Measurements from ENCODE around the gene MPDZ. TPM values are rescaled to one million over a fixed set of nuclear protein-coding genes. Genes with fewer than 3 reads are reported as not detected.

MPDZ gene
- total and polyA plus RNA-seq, 2 of the 13 experiments (the other 11 are each of a cell fraction or from before 2014, with no cell fraction given) = 12.4 to 14.7 TPM

DNA sequence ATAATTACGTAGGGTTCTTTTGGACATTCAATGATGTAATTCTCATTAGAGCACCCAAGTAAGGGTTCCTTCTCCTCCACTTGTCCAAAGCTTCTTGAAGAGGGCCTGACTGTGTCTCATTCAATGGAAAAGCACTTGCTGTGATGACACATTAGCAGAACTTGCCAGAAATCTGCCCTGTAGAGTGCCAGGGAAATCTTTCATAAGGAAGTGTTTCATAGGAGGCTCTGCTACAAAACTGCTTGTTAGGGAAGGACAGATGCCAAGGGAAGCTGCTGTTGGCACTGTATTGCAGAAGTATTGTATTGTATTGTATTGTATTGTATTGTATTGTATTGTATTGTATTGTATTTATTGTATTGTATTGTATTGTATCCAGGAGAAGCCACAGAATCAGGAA lies 45.5 kb upstream of the MPDZ start:
- no peak overlapping the region for H3K9ac ChIP-seq (ENCODE audit: insufficient read depth, low read depth, low read length)
- H4K20me1 ChIP-seq (ENCODE audit: insufficient read depth, low read length) = no peaks in the 10 kb centered on the region
- in situ Hi-C loops (cut with HindIII; ENCODE audit: extremely low pct_ligation_motif_present, low pct_unique_long_range_greater_than_20kb) = no loop called here
- no peaks in the 10 kb centered on the region for H3K27me3 ChIP-seq (ENCODE audit: control insufficient read depth in 1 of 2, insufficient read depth in 2 of 2, low read length in 2 of 2)
- no peak overlapping the region for H2AFZ ChIP-seq (ENCODE audit: low read length)
- H3K27ac ChIP-seq (ENCODE audit: extremely low read length, insufficient read depth, low read length) = no peak overlapping the region
- H3K9me3 ChIP-seq (ENCODE audit: low read length) = no peaks in the 10 kb centered on the region
- no peaks in the 10 kb centered on the region for H3K36me3 ChIP-seq (replicated peaks in 1 of 2; ENCODE audit: control insufficient read depth in 1 of 2, insufficient read depth in 2 of 2, low read length in 2 of 2)
- H3K4me3 ChIP-seq (replicated peaks in 1 of 3; ENCODE audit: insufficient read depth in 1 of 3, low read depth in 2 of 3, low read length in 3 of 3) = no peak overlapping the region
- intact Hi-C loops (cut with micrococcal nuclease; ENCODE audit: unreplicated experiment) = no loop called here
- 4% methylated on average over 1 of the region's 1 CpG for WGBS (ENCODE audit: low lambda C conversion rate)
- no TSS peak for BruUV-seq (replicated peaks)
- TF ChIP-seq NR2C2 (CRISPR knock-in tag; IDR thresholded peaks at IDR 0.05; ENCODE audit: borderline replicate concordance) (no peak), REL (CRISPR knock-in tag; conservative IDR thresholded peaks at IDR 0.05) (no peak), PAWR (CRISPR knock-in tag; IDR thresholded peaks at IDR 0.05; ENCODE audit: borderline replicate concordance) (no peak), MYC (CRISPR knock-in tag; IDR thresholded peaks at IDR 0.05; ENCODE audit: borderline replicate concordance) (no peak), ZNF232 (CRISPR knock-in tag; IDR thresholded peaks at IDR 0.05; ENCODE audit: borderline replicate concordance) (no peak), SP140L (CRISPR knock-in tag; IDR thresholded peaks at IDR 0.05; ENCODE audit: borderline replicate concordance) (no peak), ZNF234 (CRISPR knock-in tag; conservative IDR thresholded peaks at IDR 0.05) (no peak), HDAC6 (IDR thresholded peaks at IDR 0.05; ENCODE audit: low read depth, low read length) (no peak), ZNF484 (CRISPR knock-in tag; IDR thresholded peaks at IDR 0.05; ENCODE audit: borderline replicate concordance, low read depth) (no peak), RBAK (CRISPR knock-in tag; IDR thresholded peaks at IDR 0.05) (no peak), RXRB (CRISPR knock-in tag; IDR thresholded peaks at IDR 0.05; ENCODE audit: borderline replicate concordance) (no peak)
- TF ChIP-seq, protein P1, sequence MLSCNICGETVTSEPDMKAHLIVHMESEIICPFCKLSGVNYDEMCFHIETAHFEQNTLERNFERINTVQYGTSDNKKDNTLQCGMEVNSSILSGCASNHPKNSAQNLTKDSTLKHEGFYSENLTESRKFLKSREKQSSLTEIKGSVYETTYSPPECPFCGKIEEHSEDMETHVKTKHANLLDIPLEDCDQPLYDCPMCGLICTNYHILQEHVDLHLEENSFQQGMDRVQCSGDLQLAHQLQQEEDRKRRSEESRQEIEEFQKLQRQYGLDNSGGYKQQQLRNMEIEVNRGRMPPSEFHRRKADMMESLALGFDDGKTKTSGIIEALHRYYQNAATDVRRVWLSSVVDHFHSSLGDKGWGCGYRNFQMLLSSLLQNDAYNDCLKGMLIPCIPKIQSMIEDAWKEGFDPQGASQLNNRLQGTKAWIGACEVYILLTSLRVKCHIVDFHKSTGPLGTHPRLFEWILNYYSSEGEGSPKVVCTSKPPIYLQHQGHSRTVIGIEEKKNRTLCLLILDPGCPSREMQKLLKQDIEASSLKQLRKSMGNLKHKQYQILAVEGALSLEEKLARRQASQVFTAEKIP (CRISPR knock-in tag; IDR thresholded peaks at IDR 0.05; ENCODE audit: borderline replicate concordance) = no peak
- TF ChIP-seq, protein P2, sequence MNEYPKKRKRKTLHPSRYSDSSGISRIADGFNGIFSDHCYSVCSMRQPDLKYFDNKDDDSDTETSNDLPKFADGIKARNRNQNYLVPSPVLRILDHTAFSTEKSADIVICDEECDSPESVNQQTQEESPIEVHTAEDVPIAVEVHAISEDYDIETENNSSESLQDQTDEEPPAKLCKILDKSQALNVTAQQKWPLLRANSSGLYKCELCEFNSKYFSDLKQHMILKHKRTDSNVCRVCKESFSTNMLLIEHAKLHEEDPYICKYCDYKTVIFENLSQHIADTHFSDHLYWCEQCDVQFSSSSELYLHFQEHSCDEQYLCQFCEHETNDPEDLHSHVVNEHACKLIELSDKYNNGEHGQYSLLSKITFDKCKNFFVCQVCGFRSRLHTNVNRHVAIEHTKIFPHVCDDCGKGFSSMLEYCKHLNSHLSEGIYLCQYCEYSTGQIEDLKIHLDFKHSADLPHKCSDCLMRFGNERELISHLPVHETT (CRISPR knock-in tag; conservative IDR thresholded peaks at IDR 0.05) = no peak
- TF ChIP-seq, protein P3, sequence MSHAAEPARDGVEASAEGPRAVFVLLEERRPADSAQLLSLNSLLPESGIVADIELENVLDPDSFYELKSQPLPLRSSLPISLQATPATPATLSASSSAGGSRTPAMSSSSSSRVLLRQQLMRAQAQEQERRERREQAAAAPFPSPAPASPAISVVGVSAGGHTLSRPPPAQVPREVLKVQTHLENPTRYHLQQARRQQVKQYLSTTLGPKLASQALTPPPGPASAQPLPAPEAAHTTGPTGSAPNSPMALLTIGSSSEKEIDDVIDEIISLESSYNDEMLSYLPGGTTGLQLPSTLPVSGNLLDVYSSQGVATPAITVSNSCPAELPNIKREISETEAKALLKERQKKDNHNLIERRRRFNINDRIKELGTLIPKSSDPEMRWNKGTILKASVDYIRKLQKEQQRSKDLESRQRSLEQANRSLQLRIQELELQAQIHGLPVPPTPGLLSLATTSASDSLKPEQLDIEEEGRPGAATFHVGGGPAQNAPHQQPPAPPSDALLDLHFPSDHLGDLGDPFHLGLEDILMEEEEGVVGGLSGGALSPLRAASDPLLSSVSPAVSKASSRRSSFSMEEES (CRISPR knock-in tag; IDR thresholded peaks at IDR 0.05) = no peak
- no peak overlapping the region for H3K4me2 ChIP-seq (ENCODE audit: low read depth, low read length)
- no peaks in the 10 kb centered on the region for H3K4me1 ChIP-seq (ENCODE audit: insufficient read depth, low read length)
- CTCF ChIA-PET (ENCODE audit: low intra/inter-chr PET ratio, low total read pairs) = no interaction called here
- no peak for ATAC-seq
- DNase-seq (ENCODE audit: low spot score) = no peak
- no peaks in the 10 kb centered on the region for H3K79me2 ChIP-seq (ENCODE audit: insufficient read depth, low read length)
- POLR2A ChIA-PET = no interaction called here
- FAIRE-seq = no peak
